ENCODE measurements around the gene HMOX2.

The HMOX2 gene

GRCh38 chr16:4505356-4506147, 29.4 kb downstream of the HMOX2 start:
- peak; percentile 87 for DNase-seq (ENCODE audit: low spot score)

- DNase-seq (ENCODE audit: low spot score), result peak; percentile 76
Measured at GRCh38 chr16:4506450-4506849, 30.3 kb downstream of the HMOX2 start.

- DNase-seq (ENCODE audit: low spot score), result no peak
Measured at GRCh38 chr16:4507588-4508345, 31.6 kb downstream of the HMOX2 start.

GRCh38 chr16:4508806-4509205, 32.6 kb downstream of the HMOX2 start:
- no peak for DNase-seq (ENCODE audit: low spot score)

DNA sequence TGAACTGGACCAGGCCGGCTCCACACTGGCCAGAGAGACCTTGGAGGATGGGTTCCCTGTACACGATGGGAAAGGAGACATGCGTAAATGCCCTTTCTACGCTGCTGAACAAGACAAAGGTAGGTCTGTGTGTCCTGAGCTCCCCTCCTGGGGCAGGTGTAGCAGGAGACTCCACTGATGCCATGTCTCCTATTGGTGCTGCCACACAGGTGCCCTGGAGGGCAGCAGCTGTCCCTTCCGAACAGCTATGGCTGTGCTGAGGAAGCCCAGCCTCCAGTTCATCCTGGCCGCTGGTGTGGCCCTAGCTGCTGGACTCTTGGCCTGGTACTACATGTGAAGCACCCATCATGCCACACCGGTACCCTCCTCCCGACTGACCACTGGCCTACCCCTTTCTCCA, 33.2 kb downstream of the HMOX2 start:
- no peak for DNase-seq (ENCODE audit: low spot score)

- no peak for DNase-seq (ENCODE audit: low spot score)
Measured at GRCh38 chr16:4510131-4510530, 33.9 kb downstream of the HMOX2 start.

DNA sequence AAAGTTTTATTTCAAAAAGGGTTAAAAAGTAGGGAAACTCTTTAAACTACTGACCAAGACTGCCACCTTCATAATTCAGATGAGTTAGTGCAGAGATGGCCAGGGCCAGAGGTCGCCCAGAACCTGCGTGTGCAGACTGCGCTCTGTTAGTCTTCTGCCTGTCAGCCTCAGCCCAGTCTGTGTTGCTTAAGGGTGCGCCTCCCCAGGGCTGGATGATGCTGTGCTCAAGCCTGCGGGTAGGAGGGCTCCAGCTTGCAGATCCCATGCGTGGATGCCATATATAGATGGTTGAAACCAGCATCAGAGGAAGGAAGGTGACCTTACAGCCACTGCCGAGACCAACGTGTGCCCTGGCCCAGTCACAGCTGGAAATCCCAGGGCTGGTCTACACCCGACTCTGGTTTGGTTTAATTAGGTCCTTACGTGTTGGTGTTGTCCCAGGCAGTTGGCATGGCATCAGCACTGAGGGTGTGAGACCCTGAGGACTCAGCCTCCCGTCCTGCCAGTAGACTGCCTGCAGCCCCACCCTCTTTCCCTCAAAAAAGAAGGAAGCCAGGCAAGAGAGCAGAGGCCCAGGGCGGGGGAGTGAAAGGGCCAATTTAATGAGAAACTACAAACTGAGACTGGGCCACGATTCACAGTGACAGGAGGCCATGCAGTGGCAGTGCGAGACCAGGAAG, 34.7 kb downstream of the HMOX2 start:
- DNase-seq (ENCODE audit: low spot score), result no peak

GRCh38 chr16:4511441-4512082, 35.4 kb downstream of the HMOX2 start:
- no peak for DNase-seq (ENCODE audit: low spot score)

DNA sequence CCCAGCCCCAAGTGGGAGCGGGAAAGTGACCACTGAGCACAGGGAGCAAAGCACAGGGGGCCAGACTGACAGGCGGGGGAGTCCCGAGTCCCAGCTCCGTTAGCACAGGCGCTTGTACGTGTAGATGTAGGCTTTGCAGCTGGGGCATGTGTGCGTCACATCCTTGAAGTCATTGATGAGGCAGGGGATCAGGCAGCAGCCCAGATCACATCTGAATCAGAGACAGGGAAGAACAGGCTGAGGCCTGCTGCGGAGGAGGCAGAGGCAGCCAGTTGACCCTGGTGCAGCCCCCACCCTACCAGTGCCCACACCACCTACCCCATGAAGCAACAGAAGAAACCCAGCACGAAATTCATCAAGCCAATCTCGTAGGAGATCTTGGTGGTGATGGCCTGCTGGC, 36.3 kb downstream of the HMOX2 start:
- no peak for DNase-seq (ENCODE audit: low spot score)

GRCh38 chr16:4513086-4513860, 37.1 kb downstream of the HMOX2 start:
- no peak for DNase-seq (ENCODE audit: low spot score)

DNA sequence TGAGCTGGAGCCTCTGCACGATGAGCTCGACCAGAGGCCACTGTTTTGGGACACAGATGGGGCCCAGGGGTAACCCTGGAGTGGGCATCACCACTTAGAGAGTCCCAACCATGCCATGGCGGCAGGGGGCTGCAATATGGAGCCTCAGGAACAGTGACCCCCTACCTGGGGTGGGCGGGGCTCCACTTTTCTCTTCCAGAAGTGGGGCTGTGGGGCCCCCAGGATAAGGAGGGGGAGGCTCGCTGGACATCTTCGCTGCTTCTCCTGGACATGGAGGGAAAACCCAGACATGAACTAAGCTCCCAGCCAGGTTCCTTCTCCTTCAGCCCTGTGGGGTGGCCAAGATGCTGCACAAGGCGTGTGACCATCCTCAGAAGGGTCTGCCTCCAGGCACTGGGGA, 37.7 kb downstream of the HMOX2 start:
- no peak for DNase-seq (ENCODE audit: low spot score)

DNA sequence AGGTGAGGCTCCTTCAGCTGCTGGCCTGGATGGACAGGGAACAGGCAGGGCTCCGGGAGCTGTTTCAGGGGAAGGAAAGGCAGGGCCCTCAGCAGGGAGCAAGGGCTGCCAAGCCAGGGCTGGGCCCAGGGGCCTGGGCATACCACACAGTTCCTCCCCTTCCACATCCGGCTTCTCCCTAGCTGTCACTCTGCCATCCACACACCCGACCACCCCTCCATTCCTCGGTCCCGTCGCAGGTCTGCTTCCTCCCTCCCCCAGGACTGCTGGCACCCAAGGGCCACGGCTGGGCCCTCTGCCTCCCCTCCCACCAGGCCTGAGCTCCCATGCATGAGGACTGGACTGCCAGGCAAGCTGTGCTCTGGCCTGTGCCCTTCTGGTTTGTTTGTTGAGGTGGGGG, 38.4 kb downstream of the HMOX2 start:
- DNase-seq (ENCODE audit: low spot score), result no peak

DNA sequence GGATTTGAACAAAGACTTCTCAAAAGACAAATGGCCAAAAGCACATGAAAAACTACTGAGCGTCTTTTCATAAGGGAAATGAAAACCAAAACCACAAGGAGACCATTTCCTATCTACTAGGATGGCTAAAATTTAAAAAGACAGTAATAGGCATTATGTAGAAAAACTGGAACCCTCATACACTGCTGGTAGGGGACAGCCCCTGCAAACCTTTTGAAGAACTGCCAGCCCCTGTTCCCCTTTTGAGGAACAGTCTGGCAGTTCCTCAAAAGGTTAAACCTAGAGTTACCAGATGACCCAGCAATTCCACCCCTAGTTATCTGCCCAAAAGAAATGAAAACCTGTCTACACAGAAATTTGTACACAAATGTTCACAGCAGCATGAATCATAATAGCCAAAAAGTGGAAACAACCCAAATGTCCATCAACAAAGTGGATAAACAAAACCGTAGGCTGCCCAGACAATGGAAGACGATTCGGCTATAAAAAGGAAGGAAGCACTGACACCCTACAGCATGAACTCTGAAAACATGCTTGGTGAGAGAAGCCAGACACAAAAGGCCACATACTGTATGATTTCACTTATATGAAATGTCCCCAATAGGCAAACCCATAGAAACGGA, 39.5 kb downstream of the HMOX2 start:
- no peak for DNase-seq (ENCODE audit: low spot score)

DNA sequence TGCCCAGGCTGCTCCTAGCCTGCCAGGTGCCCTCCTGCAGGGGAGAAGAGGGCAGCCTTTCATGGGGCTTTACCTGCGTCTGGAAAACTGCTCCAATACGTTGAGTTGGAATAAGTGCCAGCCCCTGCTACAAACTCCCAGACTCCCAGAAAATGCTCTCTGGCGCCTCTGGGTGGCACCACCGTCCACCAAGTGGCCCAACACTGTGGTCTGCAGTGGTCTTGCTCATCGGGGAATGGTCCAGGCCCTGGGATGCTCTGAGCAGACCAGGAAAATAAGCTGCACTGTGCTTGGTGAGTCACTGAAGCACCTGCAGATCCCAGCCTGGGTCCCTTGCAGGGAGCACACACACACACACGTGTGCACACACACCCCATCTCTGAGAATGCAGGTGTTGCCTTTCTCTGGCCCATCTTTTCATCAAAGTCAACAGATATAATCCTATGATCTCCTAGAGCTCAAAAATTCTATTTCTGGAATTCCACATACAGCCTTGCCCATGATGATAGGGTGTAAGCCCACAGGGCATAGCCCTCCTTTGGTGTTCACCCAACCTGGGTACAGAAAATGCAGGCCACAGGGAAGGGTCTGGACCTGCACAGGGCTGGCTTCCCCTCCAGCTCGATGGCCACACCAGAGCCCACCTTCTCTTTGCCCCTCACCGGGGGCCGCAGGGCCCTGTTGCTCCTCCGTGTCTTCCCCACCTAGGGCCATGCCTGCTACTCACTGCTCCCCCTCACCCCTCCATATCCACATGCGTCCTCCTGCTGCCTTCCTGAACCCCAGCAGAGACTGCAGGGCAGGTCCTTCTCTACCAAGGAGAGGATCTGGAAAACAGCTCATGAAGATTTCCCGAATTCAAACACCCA, 41.8 kb downstream of the HMOX2 start:
- no peak for DNase-seq (ENCODE audit: low spot score)

DNA sequence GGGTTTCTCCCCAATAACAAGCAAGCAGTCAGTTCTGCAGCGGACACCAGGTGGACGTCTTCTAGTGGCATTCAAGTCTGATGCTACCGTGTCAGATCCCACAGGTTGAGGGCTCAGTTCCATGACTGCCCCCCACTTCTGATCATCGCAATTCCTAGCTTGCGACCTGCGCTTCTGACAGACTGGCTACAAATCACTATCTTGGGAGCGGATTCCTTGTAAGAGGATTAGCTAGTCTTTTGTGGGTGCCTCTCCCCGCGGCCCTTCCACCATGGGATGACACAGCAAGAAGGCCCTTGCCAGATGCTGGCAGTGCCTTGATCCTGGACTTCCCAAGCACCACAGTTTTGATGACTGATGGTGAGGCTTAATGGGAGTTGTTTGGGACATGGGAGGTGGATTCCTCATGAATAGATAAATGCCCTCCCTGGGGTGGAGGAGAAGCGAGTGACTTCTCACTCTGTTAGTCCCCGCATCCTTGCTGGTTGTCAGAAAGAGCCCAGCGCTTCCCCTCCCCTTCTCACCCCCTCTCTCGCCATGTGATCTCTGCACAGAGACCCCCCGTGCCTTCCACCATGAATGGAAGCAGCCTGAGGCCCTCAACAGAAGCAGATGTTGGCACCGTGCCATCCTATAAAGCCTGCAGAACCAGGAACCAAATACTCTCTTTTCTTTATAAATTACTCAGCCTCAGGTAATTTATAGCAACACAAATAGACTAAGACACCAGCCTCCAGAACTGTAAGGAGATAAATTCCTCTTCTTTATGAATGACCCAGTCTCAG, 43.3 kb downstream of the HMOX2 start:
- DNase-seq (ENCODE audit: low spot score), result no peak

DNA sequence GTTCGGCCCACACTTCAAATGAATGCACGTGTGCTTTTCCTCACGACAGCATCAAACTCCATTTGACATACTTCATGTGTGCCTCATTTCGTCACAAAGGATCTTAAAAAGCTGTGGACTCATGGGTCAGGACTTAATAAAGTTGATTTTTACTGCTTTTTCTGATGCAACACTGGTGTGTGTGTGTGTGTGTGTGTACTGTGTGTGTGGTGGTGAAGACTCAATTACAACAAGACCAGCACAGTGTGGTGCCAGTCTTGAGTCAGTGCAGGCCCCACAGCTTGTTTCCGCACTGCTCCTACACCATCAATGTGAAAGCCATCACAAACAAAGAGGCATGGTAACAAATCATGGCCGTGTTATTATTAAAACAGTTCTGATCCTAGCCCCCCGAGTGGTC, 44.7 kb downstream of the HMOX2 start:
- no peak for DNase-seq (ENCODE audit: low spot score)

DNA sequence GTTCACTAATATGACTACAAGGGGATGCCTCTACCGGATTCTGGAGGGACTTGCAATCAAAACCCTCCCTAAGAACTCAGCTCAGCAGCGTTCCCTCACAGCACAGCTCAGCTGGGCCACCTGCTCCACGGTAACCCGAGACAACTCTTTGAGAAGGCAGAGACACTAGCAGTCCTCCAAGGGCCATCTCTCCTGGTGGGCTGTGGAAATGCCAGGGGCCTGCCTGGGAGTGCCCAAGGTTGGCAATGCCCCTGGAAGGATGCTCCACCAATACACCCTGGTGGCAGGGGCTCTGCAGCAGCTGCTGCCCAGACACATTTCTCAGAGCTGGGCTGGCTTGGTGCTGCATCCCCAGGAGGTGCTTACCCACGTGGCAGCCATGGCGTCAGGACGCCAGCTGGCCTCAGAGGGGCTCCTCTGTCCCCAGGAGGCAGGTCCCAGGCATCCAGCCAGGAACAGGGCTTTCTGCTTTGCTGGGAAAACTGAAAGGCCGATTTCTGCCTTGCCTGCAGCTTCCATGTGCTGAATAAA, 45.9 kb downstream of the HMOX2 start:
- no peak for DNase-seq (ENCODE audit: low spot score)

DNA sequence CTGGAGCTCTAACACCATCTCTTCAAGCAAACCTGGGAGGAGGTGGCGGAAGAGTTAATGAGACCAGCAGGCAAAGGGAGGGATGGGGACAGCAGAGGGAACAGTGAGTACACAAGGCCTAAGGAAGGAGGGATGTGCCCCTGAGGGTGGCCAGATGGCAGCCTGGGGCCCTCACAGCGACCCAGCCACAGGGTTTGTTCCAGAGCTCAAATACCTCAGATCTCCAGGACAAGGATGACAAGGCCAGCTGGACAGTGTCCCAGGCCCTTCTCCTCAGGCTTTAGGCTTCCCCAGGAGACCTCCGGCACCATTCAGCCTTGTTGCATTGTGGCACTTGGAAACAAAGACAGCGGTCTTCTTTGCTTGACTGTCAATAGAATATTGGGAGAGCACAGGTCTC, 47.5 kb downstream of the HMOX2 start:
- DNase-seq (ENCODE audit: low spot score), result no peak

- DNase-seq (ENCODE audit: low spot score), result no peak
Measured at GRCh38 chr16:4524571-4524970, 48.4 kb downstream of the HMOX2 start.
